B cell (primary cell): ENCODE results near the gene SMCR8. TPM values are rescaled to one million over a fixed set of nuclear protein-coding genes. Genes with fewer than 3 reads are reported as not detected.

Experiments used
- ATAC-seq: fragments of 200-7000 bp; cut with Tn5 transposase; one replicate; pipeline ENCODE4 v1.10.0; 2021; ENCODE audit warnings: low read depth, mild to moderate bottlenecking, moderate number of reproducible peaks, moderate library complexity
- CTCF ChIA-PET: fragments of 350-600 bp; sonication (Branson Sonifier 250); formaldehyde crosslinking; loops from one replicate; lab custom pipeline; 2021; ENCODE audit warnings: antibody characterized with exemption, inconsistent platforms; lab: Charles Lee
- POLR2A ChIA-PET: fragments of 350-600 bp; sonication (Branson Sonifier 250); formaldehyde crosslinking; loops from one replicate; lab custom pipeline; 2021; ENCODE audit warnings: antibody characterized with exemption; lab: Charles Lee
- DNase-seq: peaks from one replicate; pipeline ENCODE4 v3.0.0; 2013
- H2AFZ ChIP-seq: 2 replicates; pipeline ENCODE4 v1.6.1; 2012; ENCODE audit warnings: mild to moderate bottlenecking, low read depth, low read length; ENCODE audit not compliant: insufficient read depth, poor library complexity, severe bottlenecking
- H3K27ac ChIP-seq, 2 donors: 1 replicate in 1 of 2; 2 replicates in 1 of 2; pipeline ENCODE4 v1.5.1; 2012 to 2013; ENCODE audit warnings: low read length in 2 of 2, mild to moderate bottlenecking in 2 of 2, moderate library complexity in 1 of 2
- H3K27me3 ChIP-seq, 4 experiments: fragments of 200-600 bp in 1 of 4; sonication (generic) in 1 of 4; replicated peaks in 1 of 4; 1 replicate in 2 of 4; 2 replicates in 2 of 4; pipeline versions ENCODE4 v1.6.1 to v1.7.0; 2013 to 2016; ENCODE audit warnings: low read length in 3 of 4, mild to moderate bottlenecking in 2 of 4, mixed read lengths in 1 of 4, moderate library complexity in 1 of 4; ENCODE audit not compliant: insufficient read depth in 4 of 4, control insufficient read depth in 3 of 4; ENCODE audit errors: control extremely low read depth in 1 of 4
- H3K36me3 ChIP-seq, 2 experiments: replicated peaks in 1 of 2; 1 replicate in 1 of 2; 2 replicates in 1 of 2; pipeline versions ENCODE4 v1.6.1 to v1.7.1; 2013; ENCODE audit warnings: low read length in 1 of 2; ENCODE audit not compliant: insufficient read depth in 2 of 2, control insufficient read depth in 1 of 2; ENCODE audit errors: control extremely low read depth in 1 of 2, extremely low read depth in 1 of 2
- H3K4me1 ChIP-seq, 2 donors: fragments of 200-600 bp in 1 of 2; sonication (generic) in 1 of 2; 1 replicate in 1 of 2; 2 replicates in 1 of 2; pipeline versions ENCODE4 v1.5.1 to v1.6.1; 2013 to 2017; ENCODE audit warnings: low read length in 2 of 2; ENCODE audit not compliant: control insufficient read depth in 2 of 2, insufficient read depth in 2 of 2
- H3K4me2 ChIP-seq: replicated peaks from 2 replicates; pipeline ENCODE3; 2012; ENCODE audit warnings: mild to moderate bottlenecking, low read depth, low read length; ENCODE audit not compliant: poor library complexity, severe bottlenecking
- H3K4me3 ChIP-seq, 5 experiments: fragments of 200-600 bp in 1 of 5; sonication (generic) in 1 of 5; 1 replicate in 3 of 5; 2 replicates in 2 of 5; pipeline versions ENCODE4 v1.5.1 to v1.7.0; 2011 to 2016; ENCODE audit warnings: low read length in 4 of 5, mild to moderate bottlenecking in 4 of 5, low read depth in 2 of 5, control low read depth in 1 of 5, moderate library complexity in 1 of 5; ENCODE audit not compliant: insufficient read depth in 1 of 5; ENCODE audit errors: control extremely low read depth in 1 of 5, extremely low read depth in 1 of 5
- H3K79me2 ChIP-seq: fragments of 200-600 bp; sonication (generic); one replicate; pipeline ENCODE4 v1.6.0; 2016; ENCODE audit warnings: low read length; ENCODE audit not compliant: control insufficient read depth, insufficient read depth
- H3K9ac ChIP-seq: fragments of 200-600 bp; sonication (generic); 2 replicates; pipeline ENCODE4 v1.6.1; 2017; ENCODE audit warnings: mild to moderate bottlenecking, low read length, moderate library complexity
- H3K9me3 ChIP-seq, 3 donors: one replicate each; pipeline versions ENCODE4 v1.6.1 to v1.7.1; 2013; ENCODE audit warnings: low read length in 2 of 3; ENCODE audit not compliant: control insufficient read depth in 2 of 3, insufficient read depth in 1 of 3; ENCODE audit errors: control extremely low read depth in 1 of 3
- H4K20me1 ChIP-seq: 2 replicates; pipeline ENCODE4 v1.6.0; 2012; ENCODE audit warnings: mild to moderate bottlenecking, low read length; ENCODE audit not compliant: insufficient read depth, control insufficient read depth, poor library complexity, severe bottlenecking
- H3K27ac Mint-ChIP-seq: one replicate; pipeline ENCODE4 v1.8.0; 2021; ENCODE audit warnings: mixed read lengths
- H3K27me3 Mint-ChIP-seq: one replicate; pipeline ENCODE4 v1.8.0; 2021; ENCODE audit warnings: mixed read lengths
- H3K4me1 Mint-ChIP-seq: one replicate; pipeline ENCODE4 v1.8.0; 2021; ENCODE audit warnings: mixed read lengths
- H3K4me3 Mint-ChIP-seq: one replicate; pipeline ENCODE4 v1.8.0; 2021; ENCODE audit warnings: mixed read lengths
- H3K9me3 Mint-ChIP-seq: one replicate; pipeline ENCODE4 v1.8.0; 2022; ENCODE audit warnings: mixed read lengths; ENCODE audit not compliant: insufficient read depth
- EZH2 ChIP-seq: IDR thresholded peaks from 2 replicates; pipeline ENCODE4 v1.6.1; 2012; ENCODE audit warnings: borderline replicate concordance, low read depth, mild to moderate bottlenecking, moderate library complexity, low read length; ENCODE audit not compliant: insufficient read depth, poor library complexity, severe bottlenecking
- WGBS: methylation state at CpG from one replicate; pipeline ENCODE4 v1.1.5; 2013; ENCODE audit warnings: missing lambda C conversion rate; ENCODE audit not compliant: insufficient coverage; 5-methylcytosine and 5-hydroxymethylcytosine counted together
- intact Hi-C: fragments of 100-400 bp; cut with micrococcal nuclease; formaldehyde crosslinking; loops from one replicate; pipeline ENCODE4 v1.10.0; 2022
- polyA plus RNA-seq: library from polyadenylated mRNA; depleted of rRNA; stranded (reverse); fragments of >200 nt; gene quantifications from 2 replicates; pipeline ENCODE4 v1.2.3, GENCODE V29; 2012
- total RNA-seq, 2 donors: library from RNA; stranded (reverse); fragments of 120-200 nt in 1 of 2; gene quantifications; 1 replicate in 1 of 2; 2 replicates in 1 of 2; pipeline versions ENCODE4 v1.2.3 to v1.2.4, GENCODE V29; 2013 to 2022
- TF ChIP-seq, protein P1 (sequence below): fragments of 200-600 bp; IDR thresholded peaks from one replicate; pipeline ENCODE4 v1.8.0; 2022; ENCODE audit warnings: antibody characterized with exemption, mild to moderate bottlenecking

Gene SMCR8
- total and polyA plus RNA-seq, 2 donors (not counting 1 experiment from before 2014, with no cell fraction given), result 16.2 to 48.0 TPM

DNA sequence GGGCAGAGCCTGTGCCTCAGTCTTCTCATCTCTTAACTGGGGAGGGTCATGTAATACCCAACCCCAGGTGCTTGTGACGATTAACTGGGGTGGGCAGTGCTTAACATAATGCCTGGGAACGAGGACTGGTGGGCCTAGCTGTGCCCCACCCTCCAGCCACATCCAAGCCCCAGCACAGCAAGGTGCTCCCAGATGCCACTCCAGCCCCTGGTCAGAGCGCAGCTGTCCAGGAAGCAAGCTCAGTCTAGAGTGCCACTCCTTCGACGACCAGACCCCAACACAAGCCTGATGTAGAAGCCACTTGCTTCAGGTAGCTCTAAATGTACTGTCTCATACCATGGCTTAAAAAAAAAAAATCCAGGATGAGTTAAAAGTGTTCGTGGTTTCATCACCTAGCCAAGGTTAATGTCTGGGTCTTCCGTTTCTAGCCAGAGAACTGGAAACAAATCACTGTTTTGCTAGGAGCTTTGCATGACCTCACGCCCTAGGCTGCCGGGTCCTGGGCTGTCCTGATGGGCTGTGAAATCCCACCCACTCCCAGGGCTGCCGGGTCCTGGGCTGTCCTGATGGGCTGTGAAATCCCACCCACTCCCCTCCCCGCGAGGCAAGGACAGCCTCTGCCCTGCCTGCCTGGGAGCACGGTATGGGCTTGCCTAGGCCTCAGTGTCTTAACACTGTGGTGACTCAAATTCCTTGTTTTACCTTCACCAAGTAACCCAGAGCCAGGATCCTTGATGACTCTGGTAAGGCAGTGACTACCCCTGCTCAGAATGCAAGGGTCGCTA, 47.0 kb upstream of the SMCR8 start:
- Histone ChIP-seq H3K79me2 (peaks cover 5% of the 10 kb centered on the region), H3K9me3 (no peaks in the 10 kb centered on the region), H3K27me3 (no peaks in the 10 kb centered on the region), H2AFZ (no peak overlapping the region), H3K9ac (no peak overlapping the region), H3K36me3 (peaks cover 0 to 27% of the 10 kb centered on the region in 2 experiments), H3K4me3 (no peak overlapping the region), H4K20me1 (no peaks in the 10 kb centered on the region), H3K4me2 (no peak overlapping the region), H3K27ac (no peak overlapping the region), H3K4me1 (no peaks in the 10 kb centered on the region)
- Mint-ChIP-seq H3K9me3 (no peaks in the 10 kb centered on the region), H3K27me3 (no peaks in the 10 kb centered on the region), H3K4me3 (no peak overlapping the region), H3K27ac (no peak overlapping the region), H3K4me1 (no peaks in the 10 kb centered on the region)
- intact Hi-C loops, result no loop called here
- POLR2A ChIA-PET, result no interaction called here
- CTCF ChIA-PET, result interaction anchor here (0.7 kb wide), 1 partner anchor 71 kb away, joined by 3 read pairs; no protein-coding TSS in a partner anchor
- DNase-seq (no peak), ATAC-seq (no peak)
- TF ChIP-seq, protein P1, sequence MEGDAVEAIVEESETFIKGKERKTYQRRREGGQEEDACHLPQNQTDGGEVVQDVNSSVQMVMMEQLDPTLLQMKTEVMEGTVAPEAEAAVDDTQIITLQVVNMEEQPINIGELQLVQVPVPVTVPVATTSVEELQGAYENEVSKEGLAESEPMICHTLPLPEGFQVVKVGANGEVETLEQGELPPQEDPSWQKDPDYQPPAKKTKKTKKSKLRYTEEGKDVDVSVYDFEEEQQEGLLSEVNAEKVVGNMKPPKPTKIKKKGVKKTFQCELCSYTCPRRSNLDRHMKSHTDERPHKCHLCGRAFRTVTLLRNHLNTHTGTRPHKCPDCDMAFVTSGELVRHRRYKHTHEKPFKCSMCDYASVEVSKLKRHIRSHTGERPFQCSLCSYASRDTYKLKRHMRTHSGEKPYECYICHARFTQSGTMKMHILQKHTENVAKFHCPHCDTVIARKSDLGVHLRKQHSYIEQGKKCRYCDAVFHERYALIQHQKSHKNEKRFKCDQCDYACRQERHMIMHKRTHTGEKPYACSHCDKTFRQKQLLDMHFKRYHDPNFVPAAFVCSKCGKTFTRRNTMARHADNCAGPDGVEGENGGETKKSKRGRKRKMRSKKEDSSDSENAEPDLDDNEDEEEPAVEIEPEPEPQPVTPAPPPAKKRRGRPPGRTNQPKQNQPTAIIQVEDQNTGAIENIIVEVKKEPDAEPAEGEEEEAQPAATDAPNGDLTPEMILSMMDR, result no peak
- TF ChIP-seq EZH2, result no peak
- WGBS, result 80% methylated on average over 13 of the region's 14 CpGs
